Uterus (tissue), 4 donors: ENCODE measurements around the gene VKORC1. TPM values are rescaled to one million over a fixed set of nuclear protein-coding genes. Genes with fewer than 3 reads are reported as not detected.

Experiments
- DNase-seq, 2 donors: peaks; one replicate each; pipeline ENCODE4 v3.0.0-alpha.2; 2019 to 2020
- H3K27ac ChIP-seq, 2 donors: fragments of 200-600 bp; sonication (generic); 1 replicate in 1 of 2; 2 replicates in 1 of 2; pipeline ENCODE4 v1.5.1; 2016 to 2018
- H3K27me3 ChIP-seq, 2 donors: fragments of 200-600 bp; sonication (generic); one replicate each; pipeline ENCODE4 v1.5.1; 2018 to 2019; ENCODE audit warnings: control low read depth in 1 of 2
- H3K36me3 ChIP-seq, 2 donors: fragments of 200-600 bp; sonication (generic); one replicate each; pipeline ENCODE4 v1.5.1; 2019; ENCODE audit warnings: control low read depth in 1 of 2
- H3K4me1 ChIP-seq, 2 donors: fragments of 200-600 bp; sonication (generic); one replicate each; pipeline ENCODE4 v1.5.1; 2018 to 2019; ENCODE audit warnings: control low read depth in 1 of 2
- H3K4me3 ChIP-seq, 2 donors: fragments of 200-600 bp; sonication (generic); 1 replicate in 1 of 2; 2 replicates in 1 of 2; pipeline ENCODE4 v1.5.1; 2018 to 2019; ENCODE audit warnings: mild to moderate bottlenecking in 1 of 2
- H3K9me3 ChIP-seq, 2 donors: fragments of 200-600 bp; sonication (generic); one replicate each; pipeline ENCODE4 v1.5.1; 2019; ENCODE audit warnings: control low read depth in 1 of 2
- POLR2A ChIP-seq, 2 donors: fragments of 450-650 bp; IDR thresholded peaks; one replicate each; pipeline ENCODE4 v1.6.1; 2016; ENCODE audit warnings: antibody characterized with exemption in 2 of 2, mild to moderate bottlenecking in 1 of 2, moderate library complexity in 1 of 2
- intact Hi-C: fragments of 100-400 bp; cut with DNase I; formaldehyde crosslinking; loops from one replicate; pipeline ENCODE4 v1.15.1; 2023; ENCODE audit warnings: low total_unique reads
- total RNA-seq, 4 donors: library from RNA; depleted of rRNA in 3 of 4; stranded (reverse); fragments of >200 nt in 3 of 4; gene quantifications; one replicate each; pipeline versions ENCODE4 v1.1.0 to v1.2.4, GENCODE V29; 2014 to 2023
- TF ChIP-seq, protein P1 (sequence below), 4 experiments: fragments of 200-600 bp in 2 of 4; fragments of 450-650 bp in 2 of 4; sonication (generic) in 2 of 4; IDR thresholded peaks; one replicate each; pipeline ENCODE4 v1.5.1; 2016 to 2019; ENCODE audit warnings: antibody characterized with exemption in 4 of 4, mild to moderate bottlenecking in 2 of 4, moderate library complexity in 1 of 4
- donor health status: DM: yes; HTN: yes; CAD: no.

Gene VKORC1
- total RNA-seq, 4 donors from 2014 or later = 68.7 to 81.8 (median 73.5) TPM

- H3K27me3 ChIP-seq = no peaks in the 10 kb centered on the region
- H3K27ac ChIP-seq = no peak overlapping the region
These were observed 42.5 kb downstream of the VKORC1 start for GRCh38 chr16:31052114-31052513.

GRCh38 chr16:31050280-31051030 lies 44.1 kb downstream of the VKORC1 start:
- Histone ChIP-seq H3K4me1 (no peaks in the 10 kb centered on the region), H3K27me3 (no peaks in the 10 kb centered on the region), H3K9me3 (no peaks in the 10 kb centered on the region), H3K27ac (no peak overlapping the region), H3K4me3 (no peak overlapping the region), H3K36me3 (no peaks in the 10 kb centered on the region)
- TF ChIP-seq, protein P1, sequence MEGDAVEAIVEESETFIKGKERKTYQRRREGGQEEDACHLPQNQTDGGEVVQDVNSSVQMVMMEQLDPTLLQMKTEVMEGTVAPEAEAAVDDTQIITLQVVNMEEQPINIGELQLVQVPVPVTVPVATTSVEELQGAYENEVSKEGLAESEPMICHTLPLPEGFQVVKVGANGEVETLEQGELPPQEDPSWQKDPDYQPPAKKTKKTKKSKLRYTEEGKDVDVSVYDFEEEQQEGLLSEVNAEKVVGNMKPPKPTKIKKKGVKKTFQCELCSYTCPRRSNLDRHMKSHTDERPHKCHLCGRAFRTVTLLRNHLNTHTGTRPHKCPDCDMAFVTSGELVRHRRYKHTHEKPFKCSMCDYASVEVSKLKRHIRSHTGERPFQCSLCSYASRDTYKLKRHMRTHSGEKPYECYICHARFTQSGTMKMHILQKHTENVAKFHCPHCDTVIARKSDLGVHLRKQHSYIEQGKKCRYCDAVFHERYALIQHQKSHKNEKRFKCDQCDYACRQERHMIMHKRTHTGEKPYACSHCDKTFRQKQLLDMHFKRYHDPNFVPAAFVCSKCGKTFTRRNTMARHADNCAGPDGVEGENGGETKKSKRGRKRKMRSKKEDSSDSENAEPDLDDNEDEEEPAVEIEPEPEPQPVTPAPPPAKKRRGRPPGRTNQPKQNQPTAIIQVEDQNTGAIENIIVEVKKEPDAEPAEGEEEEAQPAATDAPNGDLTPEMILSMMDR (IDR thresholded peaks at IDR 0.05) = no peak
- no peak for TF ChIP-seq POLR2A (IDR thresholded peaks at IDR 0.05)
- no peak for DNase-seq
- intact Hi-C loops = no loop called here

More at GRCh38 chr16:31052114-31052513, 42.5 kb downstream of the VKORC1 start:
- Histone ChIP-seq H3K36me3 (no peaks in the 10 kb centered on the region), H3K4me3 (no peak overlapping the region), H3K4me1 (no peaks in the 10 kb centered on the region), H3K9me3 (no peaks in the 10 kb centered on the region)
- intact Hi-C loops = no loop called here
- no peak for DNase-seq
- no peak for TF ChIP-seq POLR2A (IDR thresholded peaks at IDR 0.05)
- TF ChIP-seq, protein P1 (IDR thresholded peaks at IDR 0.05) = no peak

DNA sequence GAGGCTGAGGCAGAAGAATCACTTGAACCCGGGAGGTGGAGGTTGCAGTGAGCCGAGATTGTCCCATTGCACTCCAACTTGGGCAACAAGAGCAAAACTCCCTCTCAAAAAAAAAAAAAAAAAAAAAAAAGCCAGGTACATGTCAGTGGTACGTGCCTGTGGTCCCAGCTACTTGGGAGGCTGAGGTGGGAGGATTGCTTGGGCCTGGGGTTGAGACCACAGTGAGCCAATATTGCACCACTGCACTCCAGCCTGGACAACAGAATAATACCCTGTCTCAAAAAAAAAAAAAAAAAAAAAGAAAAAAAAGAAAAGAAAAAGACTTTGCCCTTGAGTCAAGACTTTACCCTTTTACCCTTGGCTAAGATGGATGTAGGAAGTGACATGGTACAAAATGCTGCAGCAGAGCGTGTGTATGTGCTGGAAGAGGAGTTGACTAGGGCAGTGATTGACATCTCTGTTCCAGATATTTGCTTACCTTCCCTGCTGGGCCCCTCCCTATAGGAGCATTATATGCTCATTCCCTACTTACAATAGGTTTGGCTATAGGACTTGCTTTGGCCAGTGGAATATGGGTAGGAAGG lies 50.6 kb downstream of the VKORC1 start:
- no peaks in the 10 kb centered on the region for H3K4me1 ChIP-seq
- H3K9me3 ChIP-seq = no peaks in the 10 kb centered on the region
- no peak for TF ChIP-seq POLR2A (IDR thresholded peaks at IDR 0.05)
- TF ChIP-seq, protein P1 (IDR thresholded peaks at IDR 0.05) = no peak
- no peaks in the 10 kb centered on the region for H3K36me3 ChIP-seq
- H3K27me3 ChIP-seq = no peaks in the 10 kb centered on the region
- intact Hi-C loops = no loop called here
- H3K27ac ChIP-seq = no peak overlapping the region
- H3K4me3 ChIP-seq = no peak overlapping the region
- no peak for DNase-seq

- intact Hi-C loops = no loop called here
- H3K4me3 ChIP-seq = no peak overlapping the region
- DNase-seq = no peak
- H3K4me1 ChIP-seq = no peaks in the 10 kb centered on the region
- no peak overlapping the region for H3K27ac ChIP-seq
- TF ChIP-seq, protein P1 (IDR thresholded peaks at IDR 0.05) = no peak
- no peaks in the 10 kb centered on the region for H3K27me3 ChIP-seq
- no peaks in the 10 kb centered on the region for H3K9me3 ChIP-seq
- H3K36me3 ChIP-seq = no peaks in the 10 kb centered on the region
These were observed 51.2 kb downstream of the VKORC1 start for GRCh38 chr16:31043352-31043751.

DNA sequence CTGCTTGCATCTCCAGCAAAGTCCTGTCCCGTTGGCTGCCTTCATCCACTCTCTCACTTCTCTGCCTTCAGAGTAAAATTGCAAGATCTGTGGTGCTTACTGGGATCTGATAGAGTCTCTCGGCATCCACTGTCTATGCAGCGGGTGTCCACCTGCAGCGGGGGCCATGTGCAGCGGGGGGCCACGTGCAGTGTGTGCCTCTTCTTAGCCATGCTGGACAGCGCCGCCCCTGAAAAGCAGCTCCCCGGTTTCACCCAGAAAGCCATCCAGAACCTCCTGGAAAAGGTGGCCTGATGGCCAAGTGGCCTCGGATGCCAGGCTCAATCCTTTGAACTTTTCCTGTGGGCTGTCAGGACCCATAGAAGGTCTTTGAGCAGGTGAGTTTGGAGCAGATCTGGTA lies 51.7 kb downstream of the VKORC1 start:
- Histone ChIP-seq H3K4me1 (no peaks in the 10 kb centered on the region), H3K36me3 (no peaks in the 10 kb centered on the region), H3K27ac (no peak overlapping the region), H3K9me3 (no peaks in the 10 kb centered on the region), H3K4me3 (no peak overlapping the region), H3K27me3 (no peaks in the 10 kb centered on the region)
- DNase-seq = no peak
- no peak for TF ChIP-seq POLR2A (IDR thresholded peaks at IDR 0.05)
- TF ChIP-seq, protein P1 (IDR thresholded peaks at IDR 0.05) = no peak
- intact Hi-C loops = no loop called here
